Spleen (tissue), 11 donors: ENCODE results near the gene ZNF474. TPM values are rescaled to one million over a fixed set of nuclear protein-coding genes. Genes with fewer than 3 reads are reported as not detected.
A peak's percentile ranks its signal among the peaks of the same experiment; 100 is the strongest.

Source experiments
- DNase-seq: peaks from one replicate; pipeline ENCODE4 v3.0.0-alpha.2; 2020
- H3K27ac ChIP-seq, 8 donors: fragments of 200-600 bp; sonication (generic) in 7 of 8; 1 replicate in 4 of 8; 2 replicates in 4 of 8; pipeline versions ENCODE4 v1.5.0 to v1.8.0; 2016 to 2021; ENCODE audit warnings: inconsistent platforms in 4 of 8, mild to moderate bottlenecking in 4 of 8, moderate library complexity in 1 of 8
- H3K27me3 ChIP-seq, 7 donors: fragments of 200-600 bp; sonication (generic) in 6 of 7; replicated peaks in 1 of 7; 1 replicate in 4 of 7; 2 replicates in 3 of 7; pipeline versions ENCODE4 v1.5.0 to v1.8.0; 2016 to 2021; ENCODE audit warnings: inconsistent platforms in 3 of 7, mild to moderate bottlenecking in 1 of 7
- H3K36me3 ChIP-seq, 6 donors: fragments of 200-600 bp; sonication (generic) in 5 of 6; 1 replicate in 4 of 6; 2 replicates in 2 of 6; pipeline versions ENCODE4 v1.5.0 to v1.8.0; 2016 to 2021; ENCODE audit warnings: inconsistent platforms in 2 of 6
- H3K4me1 ChIP-seq, 6 donors: fragments of 200-600 bp; sonication (generic) in 5 of 6; 1 replicate in 3 of 6; 2 replicates in 3 of 6; pipeline versions ENCODE4 v1.5.0 to v1.8.0; 2016 to 2021; ENCODE audit warnings: inconsistent platforms in 3 of 6
- H3K4me3 ChIP-seq, 8 donors: fragments of 200-600 bp; sonication (generic) in 7 of 8; 1 replicate in 4 of 8; 2 replicates in 4 of 8; pipeline versions ENCODE4 v1.5.0 to v1.8.0; 2016 to 2021; ENCODE audit warnings: inconsistent platforms in 4 of 8, mild to moderate bottlenecking in 4 of 8, moderate library complexity in 2 of 8
- H3K9me3 ChIP-seq, 8 donors: fragments of 200-600 bp; sonication (generic) in 7 of 8; 1 replicate in 4 of 8; 2 replicates in 4 of 8; pipeline versions ENCODE4 v1.5.0 to v1.8.0; 2016 to 2021; ENCODE audit warnings: inconsistent platforms in 4 of 8
- CTCF ChIP-seq, 11 experiments: fragments of 200-600 bp in 7 of 11; fragments of 450-650 bp in 4 of 11; sonication (generic) in 4 of 11; IDR thresholded peaks in 8 of 11; conservative IDR thresholded peaks in 3 of 11; 1 replicate in 7 of 11; 2 replicates in 4 of 11; pipeline versions ENCODE4 v1.4.0 to v1.8.0; 2016 to 2021; ENCODE audit warnings: antibody characterized with exemption in 11 of 11, inconsistent platforms in 4 of 11, mild to moderate bottlenecking in 1 of 11
- POLR2A ChIP-seq, 3 donors: fragments of 450-650 bp; IDR thresholded peaks; one replicate each; pipeline ENCODE4 v1.5.1; 2017; ENCODE audit warnings: antibody characterized with exemption in 3 of 3, mild to moderate bottlenecking in 1 of 3
- POLR2AphosphoS5 ChIP-seq, 3 donors: sonication (generic); formaldehyde crosslinking; IDR thresholded peaks; one replicate each; pipeline ENCODE4 v1.5.1; 2017; ENCODE audit warnings: antibody characterized with exemption in 3 of 3
- WGBS, 5 donors: extraction: QIAGEN DNeasy Blood & Tissue Kit in 3 of 5; methylation state at CpG; one replicate each; pipeline versions ENCODE4 v1.1.5 to v1.1.7; 2013 to 2018; 5-methylcytosine and 5-hydroxymethylcytosine counted together
- intact Hi-C: fragments of 100-400 bp; cut with DNase I; formaldehyde crosslinking; loops from one replicate; pipeline ENCODE4 v1.15.0; 2023; ENCODE audit warnings: low total_unique reads
- polyA plus RNA-seq, 3 donors: library from polyadenylated mRNA; stranded (reverse); fragments of 200-250 nt; gene quantifications; one replicate each; pipeline ENCODE4 v1.2.1, GENCODE V29; 2013
- total RNA-seq, 7 donors: library from RNA; depleted of rRNA in 3 of 7; stranded (reverse); fragments of >200 nt in 3 of 7; fragmentation: NEBNext Ultra II Directional in 4 of 7; extraction: Animal tissue kit (Norgen Biotek cat#: 25700) in 4 of 7; gene quantifications; one replicate each; pipeline versions ENCODE4 v1.1.0 to v1.2.1, GENCODE V29; 2016 to 2021
- donor health status: healthy with polysubstance abuse.
- donor health status: DM: no; HTN: no; CAD: no; lungs with moderate emphysema.
- donor health status: DM: no; HTN: no; CAD: no.
- donor health status: Bipolar disorder and iron deficiency.
- donor health status: healthy.
- donor health status: DM: no; HTN: no; CAD: no.
- donor health status: DM: yes; HTN: yes; CAD: no.

ZNF474 gene
- total and polyA plus RNA-seq, 10 donors: 0.05 to 0.60 (median 0.42) TPM; not detected in 5

- 84 to 95% (median 90%) methylated on average over 3 of the region's 3 CpGs for WGBS, 5 donors
- no peak for DNase-seq
- intact Hi-C loops: no loop called here
- Histone ChIP-seq H3K27ac (no peak overlapping the region), H3K4me1 (no peaks in the 10 kb centered on the region), H3K27me3 (no peaks in the 10 kb centered on the region), H3K9me3 (no peaks in the 10 kb centered on the region), H3K36me3 (no peaks in the 10 kb centered on the region), H3K4me3 (no peak overlapping the region)
- TF ChIP-seq POLR2AphosphoS5 (IDR thresholded peaks at IDR 0.05) (no peak), POLR2A (IDR thresholded peaks at IDR 0.05) (no peak), CTCF (IDR thresholded peaks at IDR 0.05 in 8 of 11, conservative IDR thresholded peaks at IDR 0.05 in 3 of 11) (no peak)
These were observed 26.2 kb downstream of the ZNF474 start for GRCh38 chr5:122155546-122155945.

- DNase-seq: no peak
- WGBS, 5 donors: 45 to 73% (median 59%) methylated on average over 1 of the region's 1 CpG
- no peak overlapping the region for H3K4me3 ChIP-seq
- H3K36me3 ChIP-seq: no peaks in the 10 kb centered on the region
- TF ChIP-seq CTCF (IDR thresholded peaks at IDR 0.05 in 8 of 11, conservative IDR thresholded peaks at IDR 0.05 in 3 of 11) (peak in 2 of 11 experiments; percentile 13 to 21), POLR2A (IDR thresholded peaks at IDR 0.05) (no peak)
- H3K27ac ChIP-seq: no peak overlapping the region
- no peaks in the 10 kb centered on the region for H3K9me3 ChIP-seq
- intact Hi-C loops: no loop called here
- H3K4me1 ChIP-seq: no peaks in the 10 kb centered on the region
- H3K27me3 ChIP-seq: no peaks in the 10 kb centered on the region
These were observed 27.5 kb downstream of the ZNF474 start for GRCh38 chr5:122156724-122157325.

- Histone ChIP-seq H3K9me3 (no peaks in the 10 kb centered on the region), H3K27ac (no peak overlapping the region), H3K27me3 (no peaks in the 10 kb centered on the region), H3K4me1 (no peaks in the 10 kb centered on the region), H3K36me3 (no peaks in the 10 kb centered on the region), H3K4me3 (no peak overlapping the region)
- no peak for DNase-seq
- WGBS, 5 donors: 86 to 96% (median 91%) methylated on average over 3 of the region's 3 CpGs
- no peak for TF ChIP-seq POLR2A (IDR thresholded peaks at IDR 0.05)
- no peak for TF ChIP-seq CTCF (IDR thresholded peaks at IDR 0.05 in 8 of 11, conservative IDR thresholded peaks at IDR 0.05 in 3 of 11)
- no peak for TF ChIP-seq POLR2AphosphoS5 (IDR thresholded peaks at IDR 0.05)
- intact Hi-C loops: no loop called here
These were observed 32.8 kb downstream of the ZNF474 start for GRCh38 chr5:122162100-122162638.

DNA sequence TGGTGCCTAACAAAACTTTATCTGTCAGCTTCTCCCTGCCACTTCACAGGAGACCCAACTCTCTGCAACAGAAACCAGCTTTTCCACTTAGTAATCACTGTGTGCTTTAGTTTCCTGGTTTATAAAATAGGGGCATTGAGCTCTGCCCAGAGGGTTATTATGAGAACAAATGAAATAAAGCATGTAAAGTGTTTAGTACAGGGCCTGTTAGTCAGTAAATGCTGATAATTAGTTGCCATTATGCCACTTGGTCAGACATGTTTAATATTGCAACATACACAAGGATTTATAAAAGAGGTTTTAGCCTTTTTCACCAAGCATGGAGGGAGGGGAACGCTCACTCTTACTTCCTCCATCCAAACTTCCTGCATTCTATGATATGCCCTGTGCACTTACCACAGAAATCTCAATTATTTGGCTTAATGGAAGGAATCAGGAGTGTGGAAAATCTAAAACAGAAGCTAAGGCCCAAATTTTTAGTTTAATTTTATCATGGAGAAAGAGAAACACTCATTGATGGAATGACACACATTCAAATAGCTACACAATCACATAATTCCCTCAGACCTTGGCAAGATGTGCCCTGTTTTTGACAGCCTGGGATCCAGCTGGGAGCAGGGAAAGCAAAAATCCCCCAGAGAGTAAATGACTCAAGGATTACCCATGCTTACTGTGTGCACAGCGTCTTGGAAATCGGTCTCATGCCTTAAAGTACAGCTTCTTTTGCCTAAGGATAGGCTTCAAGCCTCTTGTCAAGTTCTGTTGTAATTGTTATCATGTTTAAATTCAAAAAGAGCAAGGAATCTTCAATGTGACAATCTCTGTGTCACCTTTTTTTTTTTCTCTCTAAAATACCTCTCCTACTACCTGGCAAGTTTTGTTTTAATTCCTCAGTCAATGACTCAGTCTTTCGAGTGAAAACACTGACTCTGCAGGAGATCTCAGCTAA, 34.0 kb downstream of the ZNF474 start:
- no peak overlapping the region for H3K27ac ChIP-seq
- WGBS, 5 donors: 58 to 86% (median 69%) methylated on average over 4 of the region's 4 CpGs
- no peaks in the 10 kb centered on the region for H3K4me1 ChIP-seq
- no peak for TF ChIP-seq POLR2AphosphoS5 (IDR thresholded peaks at IDR 0.05)
- intact Hi-C loops: no loop called here
- DNase-seq: no peak
- H3K9me3 ChIP-seq: no peaks in the 10 kb centered on the region
- no peaks in the 10 kb centered on the region for H3K36me3 ChIP-seq
- H3K27me3 ChIP-seq: no peaks in the 10 kb centered on the region
- no peak overlapping the region for H3K4me3 ChIP-seq
